GM18526 (cell line): Measurements from ENCODE around the gene LY86.

Experiments
- POLR2A ChIP-seq: IDR thresholded peaks from 3 replicates; pipeline ENCODE4 v1.6.1; 2011; ENCODE audit not compliant: insufficient read length; ENCODE audit errors: extremely low read depth

Gene LY86

DNA sequence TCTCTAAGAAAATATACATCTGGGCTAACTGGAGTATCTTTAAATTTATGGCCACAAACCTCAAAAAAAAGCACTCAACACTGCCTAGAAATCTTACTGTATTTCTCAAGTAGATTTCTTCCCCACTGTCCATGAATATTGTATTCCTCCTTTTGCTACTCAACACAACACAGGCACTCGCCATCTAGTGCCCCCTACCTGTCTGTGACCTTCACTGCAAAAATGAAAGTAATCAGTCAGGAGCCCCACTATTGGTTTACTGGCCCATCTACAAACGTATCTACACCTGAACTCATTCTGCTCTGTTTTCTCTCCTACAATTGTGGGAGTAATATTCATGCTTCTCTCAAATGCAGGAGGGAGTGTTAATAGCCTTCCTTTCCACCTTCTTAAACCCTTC lies 58.3 kb downstream of the LY86 start:
- TF ChIP-seq POLR2A = no peak

GRCh38 chr6:6648692-6649343 lies 60.3 kb downstream of the LY86 start:
- TF ChIP-seq POLR2A = no peak

- TF ChIP-seq POLR2A = no peak
Measured at GRCh38 chr6:6649824-6650349, 61.4 kb downstream of the LY86 start.

DNA sequence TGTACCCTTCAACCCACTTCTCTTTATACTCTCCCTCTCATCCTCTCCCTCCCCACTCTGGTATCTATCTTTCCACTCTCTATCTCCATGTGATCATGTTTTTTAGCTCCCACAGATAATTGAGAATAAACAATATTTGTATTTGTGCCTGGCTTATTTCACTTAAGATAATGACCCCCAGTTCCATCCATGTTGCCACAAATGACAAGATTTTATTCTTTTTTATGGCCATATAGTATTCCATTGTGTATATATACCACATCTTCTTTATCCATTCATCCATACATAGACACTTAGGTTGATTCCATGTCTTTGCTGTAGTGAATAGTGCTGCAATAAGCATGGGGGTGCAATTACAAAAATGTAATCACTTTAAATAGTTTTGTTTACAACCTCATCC lies 62.3 kb downstream of the LY86 start:
- no peak for TF ChIP-seq POLR2A

- no peak for TF ChIP-seq POLR2A
Measured at GRCh38 chr6:6651335-6651734, 62.8 kb downstream of the LY86 start.

DNA sequence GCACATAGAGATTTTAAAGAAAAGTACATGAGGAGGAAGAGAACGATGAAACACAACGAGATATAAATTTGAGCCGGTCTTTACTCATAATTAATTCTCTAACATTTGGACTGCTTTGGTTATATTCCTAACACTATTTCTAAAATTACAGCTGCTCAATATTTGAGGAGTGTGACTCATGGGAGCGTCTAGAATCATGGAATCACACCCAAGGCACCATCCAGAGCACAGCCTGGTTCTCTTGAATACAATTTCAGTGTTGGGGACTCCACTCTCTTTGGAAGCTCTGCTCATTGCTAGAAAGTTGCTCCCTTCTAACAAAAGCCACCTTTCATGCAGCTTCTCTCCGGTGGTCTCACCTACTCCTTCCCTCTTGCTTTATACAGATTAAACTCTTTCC lies 64.4 kb downstream of the LY86 start:
- TF ChIP-seq POLR2A = no peak

DNA sequence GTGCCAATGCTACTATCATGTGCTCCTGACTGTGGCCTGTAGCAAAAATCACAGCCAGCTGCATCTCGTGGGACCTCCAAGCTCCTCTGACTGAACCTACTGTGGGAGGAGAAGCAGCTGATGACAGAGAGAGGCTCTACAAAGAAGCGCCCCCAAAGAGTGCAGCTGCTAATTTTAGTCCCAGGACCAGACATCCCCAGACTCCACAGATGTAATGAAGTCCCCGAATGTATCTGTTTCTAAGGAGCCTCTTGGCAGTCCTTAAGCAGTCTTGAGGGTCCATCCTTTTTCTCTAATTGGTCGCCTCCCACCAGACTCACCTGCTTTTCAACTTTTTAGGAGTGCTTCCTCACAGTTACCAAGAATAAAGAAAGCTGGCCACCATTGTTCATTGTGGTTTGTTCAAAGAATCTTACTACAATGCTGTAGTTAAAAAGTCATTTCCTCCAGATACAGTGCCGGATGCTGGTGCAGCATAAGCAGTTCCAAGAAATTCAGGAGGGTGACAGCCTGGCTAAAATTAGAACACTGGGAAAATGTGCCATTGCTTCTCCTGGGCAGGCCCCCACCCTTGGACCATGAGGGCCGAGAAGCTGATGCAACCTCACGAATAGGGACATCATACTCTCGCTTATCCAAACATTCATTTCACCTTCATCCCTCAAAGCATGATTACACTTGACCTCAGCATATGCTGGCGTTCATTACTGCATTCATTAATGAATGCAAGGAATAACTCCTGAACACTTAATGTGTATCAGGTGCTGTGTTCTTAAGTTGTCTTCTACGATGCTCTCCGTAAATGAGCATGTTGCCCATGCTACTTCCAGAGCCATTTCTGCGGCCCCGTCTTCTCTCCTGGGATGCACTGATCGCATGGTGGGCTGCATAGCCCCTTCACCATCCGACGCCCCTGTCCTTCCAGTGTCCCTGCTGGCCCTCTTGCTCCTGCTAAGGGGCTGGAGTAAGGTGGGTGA lies 66.4 kb downstream of the LY86 start:
- no peak for TF ChIP-seq POLR2A

DNA sequence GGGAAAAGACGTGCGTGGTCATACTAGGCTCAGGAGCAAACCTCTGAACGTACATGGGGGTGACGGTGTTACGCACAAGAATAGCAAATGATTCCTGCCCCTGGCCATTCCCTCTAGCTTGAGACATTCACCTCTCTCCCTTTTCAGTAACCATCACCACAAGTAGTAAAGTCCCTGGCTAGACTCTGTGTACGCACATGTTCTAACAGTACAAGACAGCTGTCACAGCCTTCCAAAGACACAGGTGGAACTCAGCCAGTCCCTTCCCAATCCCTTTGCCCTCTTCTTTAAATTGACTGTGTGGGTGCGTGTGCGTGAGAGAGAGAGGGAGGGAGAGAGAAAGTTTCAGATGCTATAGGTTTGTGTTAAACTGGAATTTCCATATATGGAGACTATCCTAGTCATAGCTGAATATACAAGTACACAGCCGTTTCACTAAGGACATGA lies 67.3 kb downstream of the LY86 start:
- no peak for TF ChIP-seq POLR2A

DNA sequence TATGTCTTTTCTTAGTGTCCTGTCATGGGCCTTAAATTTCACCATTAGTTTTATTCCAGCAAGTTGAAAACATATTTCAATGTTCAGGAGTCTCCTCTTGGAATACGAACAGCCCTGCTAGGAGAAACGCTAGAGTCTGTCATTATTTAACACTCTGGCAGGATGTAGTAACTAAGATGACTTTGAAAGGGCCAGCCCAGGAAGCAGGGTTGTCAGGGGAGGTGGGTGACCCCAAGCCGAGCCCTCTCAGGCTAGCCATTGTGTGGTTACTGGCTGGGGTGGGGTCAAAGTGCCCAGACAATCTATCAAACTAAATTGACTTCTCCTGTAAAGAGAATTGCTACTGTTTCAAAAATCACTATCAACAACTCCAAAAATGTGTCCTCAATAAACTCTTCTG lies 67.8 kb downstream of the LY86 start:
- TF ChIP-seq POLR2A = no peak

- TF ChIP-seq POLR2A = no peak
Measured at GRCh38 chr6:6657085-6657819, 68.7 kb downstream of the LY86 start.

DNA sequence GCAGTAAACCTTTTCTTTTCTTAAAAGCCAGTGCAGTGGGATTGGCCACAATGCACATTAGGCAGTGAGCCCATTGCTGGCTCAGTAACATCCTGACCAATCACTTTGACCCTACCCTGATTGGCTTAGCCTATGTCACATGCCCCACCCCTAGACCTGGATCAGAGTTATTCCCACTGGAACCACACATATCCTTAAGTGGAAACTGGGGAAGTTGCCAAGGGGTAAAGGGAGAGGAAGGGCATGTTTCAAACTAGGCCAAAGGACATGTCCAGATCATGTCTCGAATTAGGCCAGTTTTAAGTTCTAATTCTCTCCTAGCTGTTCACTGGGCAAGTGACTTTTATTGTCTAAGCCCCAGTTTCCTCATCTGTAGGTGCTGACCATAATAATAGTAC lies 69.3 kb downstream of the LY86 start:
- no peak for TF ChIP-seq POLR2A

DNA sequence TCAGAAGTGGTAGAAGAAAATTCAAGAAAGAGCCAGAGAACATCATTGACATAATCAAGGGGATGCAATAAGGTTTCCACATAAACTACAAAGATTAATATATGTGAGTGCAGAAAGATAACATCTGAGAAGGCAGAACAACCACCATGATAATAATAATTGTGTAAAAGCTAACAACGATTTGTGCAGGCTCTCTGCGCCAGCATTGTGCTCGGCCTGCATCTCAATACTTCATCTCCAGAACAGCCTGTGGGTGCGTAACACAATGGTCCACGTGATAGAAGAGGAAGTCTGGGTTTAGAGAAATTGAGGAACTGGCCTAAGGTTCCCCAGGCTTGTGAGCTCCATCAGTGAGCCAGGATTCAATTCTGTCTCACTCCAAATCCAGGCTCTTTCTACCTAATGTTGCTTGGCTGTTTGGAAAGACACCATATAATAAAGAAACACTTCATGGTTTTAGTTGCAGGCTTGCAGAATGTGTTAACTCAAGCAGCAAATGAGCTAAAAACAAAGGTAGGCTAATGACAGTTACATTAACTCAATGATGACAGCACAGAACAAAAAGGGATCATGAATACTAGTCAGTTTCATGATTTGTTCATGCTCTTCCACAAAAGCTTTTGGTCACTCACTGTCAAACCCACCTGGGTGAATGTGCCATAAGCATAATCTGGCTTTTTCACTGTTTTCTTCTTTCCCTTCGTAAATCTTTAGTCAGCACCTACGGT lies 71.2 kb downstream of the LY86 start:
- no peak for TF ChIP-seq POLR2A

DNA sequence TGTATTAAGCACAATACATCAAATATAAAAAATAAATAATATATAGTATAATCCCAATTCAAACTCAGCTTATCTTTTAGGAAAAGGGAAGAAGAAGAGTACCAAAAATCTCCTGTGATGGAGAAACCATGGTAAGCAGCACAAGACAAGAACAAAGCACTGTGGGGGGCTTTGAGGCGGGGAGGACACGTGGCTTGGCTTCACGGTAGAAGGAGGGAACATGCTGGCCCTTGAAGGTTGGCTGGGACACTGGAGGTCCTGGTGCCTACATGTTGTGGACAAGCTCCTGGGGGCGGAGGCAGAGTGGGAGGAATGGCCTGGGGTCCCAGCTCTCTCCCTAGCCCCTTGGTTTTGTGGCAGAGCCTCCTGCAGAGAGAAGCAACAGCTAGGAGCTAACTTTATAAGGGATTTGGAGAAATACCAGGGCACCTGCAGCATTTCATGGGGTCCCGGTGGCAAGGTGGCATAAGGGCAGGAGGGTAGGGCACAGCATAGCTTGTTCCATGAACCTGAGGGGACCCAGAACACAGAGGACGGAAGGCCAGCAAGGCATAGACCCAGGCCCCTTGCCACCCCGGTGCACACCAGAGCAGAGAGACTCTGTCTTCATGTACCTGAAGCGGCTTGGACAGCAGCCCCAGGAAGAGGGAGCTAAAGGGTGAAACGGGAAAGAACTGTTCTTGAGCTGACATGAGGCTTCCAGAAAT lies 72.0 kb downstream of the LY86 start:
- TF ChIP-seq POLR2A = no peak

DNA sequence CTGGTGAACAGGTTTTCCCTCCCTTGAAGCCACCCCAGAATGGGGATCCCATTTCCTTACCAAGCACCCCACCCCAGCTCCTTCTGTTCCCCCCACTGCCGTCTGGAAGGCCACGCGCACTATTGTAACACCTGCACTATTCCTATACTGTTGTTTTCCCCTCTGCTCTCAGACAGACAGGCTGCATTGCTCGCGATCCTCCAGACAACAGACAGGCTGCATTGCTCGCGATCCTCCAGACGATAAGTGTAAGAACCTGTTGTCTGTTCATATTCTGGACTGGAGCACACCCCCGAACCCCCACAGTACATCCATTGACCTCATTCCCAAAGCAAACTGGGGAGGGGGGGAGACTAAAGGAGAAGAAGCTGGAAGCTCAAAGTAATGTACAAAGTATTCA lies 72.7 kb downstream of the LY86 start:
- TF ChIP-seq POLR2A = no peak
